22Rv1 (cell line): Measurements from ENCODE around the gene CYTH1.

Experiments used
- H3K27ac ChIP-seq: fragments of 450-650 bp; 2 replicates; pipeline ENCODE4 v1.5.1; 2017
- CTCF ChIP-seq: fragments of 450-650 bp; IDR thresholded peaks from 2 replicates; pipeline ENCODE4 v1.5.1; 2017; ENCODE audit warnings: mild to moderate bottlenecking
- ZFX ChIP-seq: fragments of 450-650 bp; IDR thresholded peaks from 2 replicates; pipeline ENCODE4 v1.6.1; 2017; ENCODE audit warnings: antibody characterized with exemption, borderline replicate concordance

Gene CYTH1

GRCh38 chr17:78777881-78778280 lies 4.2 kb downstream of the CYTH1 start:
- no peak for TF ChIP-seq ZFX
- TF ChIP-seq CTCF = no peak
- no peak overlapping the region for H3K27ac ChIP-seq

DNA sequence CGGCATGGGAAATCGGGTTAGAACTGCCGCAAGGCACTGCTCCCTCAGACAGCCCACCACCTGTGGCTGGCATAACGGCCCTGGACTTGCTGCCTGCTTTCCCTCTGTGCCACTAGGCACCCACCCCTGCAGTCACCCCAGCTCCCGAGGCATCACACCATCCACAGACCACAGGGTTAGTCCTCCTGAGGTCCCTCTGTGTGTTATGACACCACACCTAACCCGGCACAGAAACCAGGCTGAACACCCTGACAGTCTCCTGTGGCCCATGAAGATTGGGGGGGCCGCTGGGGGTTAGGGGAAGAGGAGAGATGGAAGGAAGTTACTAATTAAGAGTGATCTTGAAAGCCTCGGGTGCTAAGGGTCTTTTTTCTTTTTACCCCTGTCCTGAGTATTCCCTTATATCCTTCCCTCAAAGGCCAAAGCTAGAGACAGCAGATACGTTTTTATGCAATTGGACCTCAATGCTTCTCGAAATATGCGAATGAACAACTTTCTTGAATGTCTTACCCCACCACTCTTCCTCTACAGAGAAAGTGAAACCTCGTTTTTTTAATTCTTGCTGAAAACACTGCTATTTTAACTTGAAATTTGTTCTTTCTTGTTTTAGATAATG lies 7.0 kb downstream of the CYTH1 start:
- no peak overlapping the region for H3K27ac ChIP-seq
- no peak for TF ChIP-seq ZFX
- TF ChIP-seq CTCF = no peak

DNA sequence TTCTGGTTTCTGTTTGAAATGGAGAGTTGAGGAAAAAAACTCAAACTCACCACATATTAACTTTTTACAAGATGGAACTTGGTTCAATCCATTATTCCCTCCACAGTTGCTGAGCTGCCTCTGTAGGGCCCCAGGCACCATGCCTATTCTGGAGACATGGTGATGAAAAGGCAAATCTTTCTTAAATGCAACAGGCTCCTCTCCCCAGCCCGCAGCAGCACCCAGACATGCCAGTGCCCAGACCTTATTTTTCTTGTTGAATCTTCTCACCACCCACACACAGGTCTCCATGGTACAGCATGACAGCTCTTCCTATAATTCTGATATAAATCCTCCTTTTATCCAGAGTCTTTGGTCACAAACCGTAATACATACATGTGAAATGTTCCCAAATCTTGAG lies 7.6 kb downstream of the CYTH1 start:
- no peak overlapping the region for H3K27ac ChIP-seq
- no peak for TF ChIP-seq CTCF
- no peak for TF ChIP-seq ZFX

DNA sequence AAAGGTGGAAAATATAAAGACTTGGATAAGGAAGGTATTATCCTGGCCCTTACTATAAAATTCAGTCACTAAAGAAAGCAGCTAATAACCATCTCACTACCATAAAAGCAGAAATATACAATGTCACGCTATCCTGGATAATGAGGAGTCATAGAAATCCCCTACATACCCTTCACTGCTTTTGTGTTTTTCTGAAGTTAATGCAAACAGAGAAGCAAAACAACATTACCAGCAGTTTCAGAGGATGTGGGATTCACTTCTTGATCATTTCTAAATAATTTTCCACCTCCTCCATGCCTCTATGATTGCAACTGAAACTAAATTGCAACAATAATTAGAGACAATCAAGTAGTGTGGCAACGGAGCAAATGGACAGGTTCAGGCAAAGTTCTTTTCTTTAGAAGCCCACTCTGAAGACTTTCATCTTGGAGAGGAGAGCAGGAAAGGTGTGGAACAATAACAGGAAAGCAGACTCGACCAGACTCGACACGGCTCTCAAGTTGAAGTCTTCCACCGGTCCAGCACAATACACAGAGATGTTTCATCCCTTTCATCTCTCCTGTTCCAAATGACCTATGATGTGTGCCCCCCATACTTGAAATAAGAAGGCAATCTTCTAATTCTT lies 10.2 kb downstream of the CYTH1 start:
- TF ChIP-seq CTCF (no peak), ZFX (no peak)

DNA sequence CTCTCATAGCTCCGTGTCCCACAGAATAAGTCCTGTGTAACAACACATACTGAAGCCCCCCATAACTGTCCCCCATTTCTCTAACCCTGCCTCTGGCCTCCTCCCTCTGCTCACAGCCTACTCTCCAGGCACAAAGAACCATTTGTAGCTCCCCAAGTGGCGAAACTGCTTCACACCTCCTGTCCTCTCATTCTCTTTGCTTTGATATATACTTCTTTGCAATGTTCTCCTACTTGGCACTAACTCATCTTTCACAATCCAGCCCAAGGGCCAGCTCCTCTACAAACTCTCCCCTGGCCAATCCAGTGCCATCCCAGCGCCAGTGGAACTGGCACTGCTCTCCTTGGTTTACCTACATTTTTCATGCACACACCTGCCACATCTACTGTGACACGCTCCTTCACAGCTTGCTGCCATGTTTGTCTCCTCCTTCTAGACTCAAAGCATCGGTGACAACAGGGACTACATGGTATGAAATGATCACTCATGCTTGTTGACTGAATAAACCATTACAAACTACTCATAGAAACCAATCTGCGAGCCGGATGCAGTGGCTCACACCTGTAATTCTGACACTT lies 12.8 kb downstream of the CYTH1 start:
- no peak overlapping the region for H3K27ac ChIP-seq
- TF ChIP-seq CTCF = no peak
- TF ChIP-seq ZFX = no peak

More for the DNA sequence above, 10.2 kb downstream of the CYTH1 start:
- H3K27ac ChIP-seq = no peak overlapping the region

GRCh38 chr17:78767806-78768205 lies 14.3 kb downstream of the CYTH1 start:
- no peak for TF ChIP-seq CTCF
- no peak for TF ChIP-seq ZFX
- H3K27ac ChIP-seq = no peak overlapping the region

DNA sequence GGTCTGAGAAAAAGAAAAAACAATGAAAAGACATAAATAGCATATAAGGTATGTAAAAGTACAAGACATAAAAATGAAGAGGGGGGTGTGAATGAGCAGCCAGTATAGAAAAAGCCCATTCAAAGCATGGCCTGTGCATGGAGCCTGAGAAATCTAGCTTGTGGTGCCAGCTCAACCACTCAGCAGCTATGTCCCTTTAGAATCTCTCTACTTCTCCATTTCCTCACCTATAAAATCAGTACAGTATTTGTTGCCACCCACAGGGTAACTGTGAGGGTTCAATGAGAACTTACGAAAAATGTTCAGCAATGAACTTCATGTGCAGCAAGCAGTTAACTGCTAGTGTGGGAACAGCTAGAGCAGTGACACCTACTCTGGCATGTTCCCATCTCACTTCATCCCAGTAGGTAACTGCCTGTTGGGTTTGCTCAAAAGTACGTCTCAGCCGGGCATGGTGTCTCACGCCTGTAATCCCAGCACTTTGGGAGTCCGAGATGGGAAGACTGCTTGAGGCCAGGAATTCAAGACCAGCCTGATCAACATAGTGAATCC lies 15.3 kb downstream of the CYTH1 start:
- no peak overlapping the region for H3K27ac ChIP-seq
- no peak for TF ChIP-seq ZFX
- TF ChIP-seq CTCF = no peak
